CD14-positive monocyte (primary cell): ENCODE data around the gene KCTD16. TPM values are rescaled to one million over a fixed set of nuclear protein-coding genes. Genes with fewer than 3 reads are reported as not detected.

Experiments used
- DNase-seq, 3 donors: peaks; one replicate each; pipeline ENCODE4 v3.0.0-alpha.2; 2011 to 2022
- H2AFZ ChIP-seq: 2 replicates; pipeline ENCODE4 v1.6.0; 2012; ENCODE audit warnings: mild to moderate bottlenecking, low read depth, low read length, inconsistent platforms; ENCODE audit not compliant: insufficient read depth, poor library complexity, severe bottlenecking
- H3K27ac ChIP-seq, 2 donors: 1 replicate in 1 of 2; 2 replicates in 1 of 2; pipeline ENCODE4 v1.5.1; 2012 to 2013; ENCODE audit warnings: low read length in 2 of 2, control low read depth in 1 of 2, inconsistent platforms in 1 of 2, low read depth in 1 of 2, mild to moderate bottlenecking in 1 of 2
- H3K27me3 ChIP-seq, 2 donors: one replicate each; pipeline versions ENCODE4 v1.6.0 to v1.6.1; 2011 to 2013; ENCODE audit warnings: low read length in 2 of 2; ENCODE audit not compliant: control insufficient read depth in 2 of 2, insufficient read depth in 2 of 2
- H3K36me3 ChIP-seq, 2 donors: replicated peaks in 1 of 2; 1 replicate in 1 of 2; 2 replicates in 1 of 2; pipeline versions ENCODE4 v1.5.1 to v1.6.1; 2012 to 2013; ENCODE audit warnings: low read length in 2 of 2, control low read depth in 1 of 2, inconsistent platforms in 1 of 2, mild to moderate bottlenecking in 1 of 2; ENCODE audit not compliant: insufficient read depth in 2 of 2, control insufficient read depth in 1 of 2
- H3K4me1 ChIP-seq, 2 donors: 1 replicate in 1 of 2; 2 replicates in 1 of 2; pipeline versions ENCODE4 v1.5.1 to v1.6.1; 2012 to 2013; ENCODE audit warnings: low read length in 2 of 2, control low read depth in 1 of 2, inconsistent platforms in 1 of 2, mild to moderate bottlenecking in 1 of 2, moderate library complexity in 1 of 2; ENCODE audit not compliant: insufficient read depth in 2 of 2, control insufficient read depth in 1 of 2
- H3K4me2 ChIP-seq: replicated peaks from 2 replicates; pipeline ENCODE3; 2012; ENCODE audit warnings: low read length, moderate library complexity, mild to moderate bottlenecking; ENCODE audit not compliant: poor library complexity, severe bottlenecking; ENCODE audit errors: extremely low read depth
- H3K4me3 ChIP-seq, 3 experiments: fragments of 200-600 bp in 1 of 3; sonication (generic) in 1 of 3; replicated peaks in 1 of 3; 1 replicate in 2 of 3; 2 replicates in 1 of 3; pipeline ENCODE4 v1.5.1; 2011 to 2013; ENCODE audit warnings: low read length in 3 of 3, mild to moderate bottlenecking in 3 of 3, control low read depth in 2 of 3, low read depth in 2 of 3, inconsistent platforms in 1 of 3, moderate library complexity in 1 of 3
- H3K79me2 ChIP-seq: 2 replicates; pipeline ENCODE4 v1.6.0; 2012; ENCODE audit warnings: mild to moderate bottlenecking, control low read depth, inconsistent platforms, low read length, moderate library complexity; ENCODE audit not compliant: insufficient read depth
- H3K9ac ChIP-seq: 2 replicates; pipeline ENCODE4 v1.6.0; 2017; ENCODE audit warnings: low read length, mild to moderate bottlenecking; ENCODE audit not compliant: insufficient read depth, poor library complexity, severe bottlenecking
- H3K9me3 ChIP-seq, 2 donors: replicated peaks in 1 of 2; 1 replicate in 1 of 2; 2 replicates in 1 of 2; pipeline versions ENCODE4 v1.5.1 to v1.6.1; 2012 to 2013; ENCODE audit warnings: low read length in 2 of 2, control low read depth in 1 of 2; ENCODE audit not compliant: control insufficient read depth in 1 of 2, insufficient read depth in 1 of 2
- H4K20me1 ChIP-seq: 2 replicates; pipeline ENCODE4 v1.6.0; 2012; ENCODE audit warnings: mild to moderate bottlenecking, low read length, control low read depth, moderate library complexity; ENCODE audit not compliant: insufficient read depth
- H3K27ac Mint-ChIP-seq, 7 donors: one replicate each; pipeline ENCODE4 v1.8.0; 2020; ENCODE audit warnings: mild to moderate bottlenecking in 7 of 7, mixed read lengths in 7 of 7, moderate library complexity in 6 of 7, inconsistent platforms in 2 of 7
- H3K27me3 Mint-ChIP-seq, 3 donors: one replicate each; pipeline ENCODE4 v1.8.0; 2021 to 2022; ENCODE audit warnings: low read depth in 3 of 3, mild to moderate bottlenecking in 3 of 3, mixed read lengths in 3 of 3, moderate library complexity in 3 of 3, inconsistent platforms in 1 of 3
- H3K36me3 Mint-ChIP-seq, 2 donors: one replicate each; pipeline ENCODE4 v1.8.0; 2020; ENCODE audit warnings: mixed read lengths in 2 of 2, inconsistent platforms in 1 of 2, mild to moderate bottlenecking in 1 of 2
- H3K4me1 Mint-ChIP-seq: one replicate; pipeline ENCODE4 v1.8.0; 2020; ENCODE audit warnings: mild to moderate bottlenecking, mixed read lengths
- H3K4me3 Mint-ChIP-seq, 2 donors: one replicate each; pipeline ENCODE4 v1.8.0; 2020; ENCODE audit warnings: mild to moderate bottlenecking in 2 of 2, mixed read lengths in 2 of 2, moderate library complexity in 1 of 2
- H3K9me3 Mint-ChIP-seq, 7 donors: one replicate each; pipeline ENCODE4 v1.8.0; 2020 to 2022; ENCODE audit warnings: mixed read lengths in 7 of 7, mild to moderate bottlenecking in 6 of 7, moderate library complexity in 6 of 7, inconsistent platforms in 2 of 7
- CTCF ChIP-seq: fragments of 200-600 bp; IDR thresholded peaks from one replicate; pipeline ENCODE4 v1.8.0; 2022; ENCODE audit warnings: antibody characterized with exemption, mild to moderate bottlenecking
- WGBS: methylation state at CpG from one replicate; pipeline ENCODE4 v1.1.5; 2013; ENCODE audit warnings: missing lambda C conversion rate; ENCODE audit not compliant: insufficient coverage; 5-methylcytosine and 5-hydroxymethylcytosine counted together
- intact Hi-C, 2 donors: fragments of 100-400 bp; cut with micrococcal nuclease; formaldehyde crosslinking; loops; one replicate each; pipeline versions ENCODE4 v1.15.0 to v1.15.1; 2023
- polyA plus RNA-seq, 3 donors: library from polyadenylated mRNA; depleted of rRNA in 1 of 3; unstranded in 2 of 3; stranded (reverse) in 1 of 3; fragments of 300-500 nt in 2 of 3; fragments of >200 nt in 1 of 3; fragmentation: Illumina TruSeq in 2 of 3; gene quantifications; 1 replicate in 2 of 3; 2 replicates in 1 of 3; pipeline ENCODE4 v1.2.3, GENCODE V29; 2012 to 2021

Gene KCTD16
- polyA plus RNA-seq, 3 donors, result not detected

GRCh38 chr5:144247131-144247530 is 76.5 kb downstream of the KCTD16 start:
- Histone ChIP-seq H3K36me3 (no peaks in the 10 kb centered on the region), H3K79me2 (no peaks in the 10 kb centered on the region), H3K9me3 (no peaks in the 10 kb centered on the region), H3K27ac (no peak overlapping the region), H3K4me3 (no peak overlapping the region), H3K27me3 (no peaks in the 10 kb centered on the region), H3K4me1 (no peaks in the 10 kb centered on the region), H4K20me1 (no peaks in the 10 kb centered on the region), H3K4me2 (no peak overlapping the region), H2AFZ (no peak overlapping the region), H3K9ac (no peak overlapping the region)
- no peaks in the 10 kb centered on the region for H3K4me1 Mint-ChIP-seq
- H3K36me3 Mint-ChIP-seq, result no peaks in the 10 kb centered on the region
- no peak for TF ChIP-seq CTCF
- intact Hi-C loops, result no loop called here
- peaks cover 0 to 2% (median 0%) of the 10 kb centered on the region in 3 donors for H3K27me3 Mint-ChIP-seq
- no peak for DNase-seq
- no peak overlapping the region for H3K27ac Mint-ChIP-seq
- peaks cover 0 to 10% (median 1%) of the 10 kb centered on the region in 7 donors for H3K9me3 Mint-ChIP-seq
- no peak overlapping the region for H3K4me3 Mint-ChIP-seq

DNA sequence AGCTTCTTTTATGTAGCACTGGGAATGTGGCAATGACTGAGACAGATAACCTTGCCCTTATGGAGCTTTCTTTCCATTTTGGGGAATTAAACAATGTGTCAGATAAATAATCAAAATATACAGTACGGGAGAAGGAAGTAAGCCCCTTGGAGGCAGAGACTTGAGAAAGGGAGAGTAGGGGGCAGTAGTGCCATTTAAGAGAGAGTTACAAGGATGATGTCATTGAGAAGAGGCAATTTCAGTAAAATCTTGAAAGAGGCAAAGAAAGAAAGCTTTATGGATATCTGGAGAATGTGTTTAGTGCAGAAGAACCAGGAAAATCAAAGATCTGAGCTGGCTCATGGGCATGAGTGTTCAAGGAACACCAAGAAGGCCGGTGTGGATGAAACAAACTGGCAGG is 77.3 kb downstream of the KCTD16 start:
- no peak overlapping the region for H3K27ac ChIP-seq

More for the DNA sequence above, 77.3 kb downstream of the KCTD16 start:
- Mint-ChIP-seq H3K4me1 (no peaks in the 10 kb centered on the region), H3K9me3 (peaks cover 0 to 10% (median 1%) of the 10 kb centered on the region in 7 donors), H3K27ac (no peak overlapping the region), H3K27me3 (peaks cover 0 to 2% (median 2%) of the 10 kb centered on the region in 3 donors), H3K36me3 (no peaks in the 10 kb centered on the region), H3K4me3 (no peak overlapping the region)
- Histone ChIP-seq H3K79me2 (no peaks in the 10 kb centered on the region), H3K4me3 (no peak overlapping the region), H3K36me3 (no peaks in the 10 kb centered on the region), H3K4me2 (no peak overlapping the region), H4K20me1 (no peaks in the 10 kb centered on the region), H2AFZ (no peak overlapping the region), H3K4me1 (no peaks in the 10 kb centered on the region), H3K9me3 (no peaks in the 10 kb centered on the region), H3K9ac (no peak overlapping the region), H3K27me3 (no peaks in the 10 kb centered on the region)
- intact Hi-C loops, result no loop called here
- 100% methylated on average over 1 of the region's 2 CpGs for WGBS
- no peak for TF ChIP-seq CTCF
- no peak for DNase-seq
